A673 (cell line): ENCODE measurements around the gene ATP9A.

ENCODE experiments used
- EZH2 ChIP-seq: fragments of 200-600 bp; sonication (generic); IDR thresholded peaks from 2 replicates; pipeline ENCODE4 v1.6.1; 2017; ENCODE audit warnings: borderline replicate concordance, low read depth, mild to moderate bottlenecking, mixed read lengths, antibody characterized with exemption, low read length; ENCODE audit not compliant: poor library complexity, severe bottlenecking
- TF ChIP-seq, protein P1 (sequence below): fragments of 300-800, 200-600 bp; sonication (generic); conservative IDR thresholded peaks from 2 replicates; pipeline ENCODE4 v1.5.1; 2017; ENCODE audit warnings: low read depth, mild to moderate bottlenecking, antibody characterized with exemption, low read length, moderate library complexity, mixed read lengths

DNA sequence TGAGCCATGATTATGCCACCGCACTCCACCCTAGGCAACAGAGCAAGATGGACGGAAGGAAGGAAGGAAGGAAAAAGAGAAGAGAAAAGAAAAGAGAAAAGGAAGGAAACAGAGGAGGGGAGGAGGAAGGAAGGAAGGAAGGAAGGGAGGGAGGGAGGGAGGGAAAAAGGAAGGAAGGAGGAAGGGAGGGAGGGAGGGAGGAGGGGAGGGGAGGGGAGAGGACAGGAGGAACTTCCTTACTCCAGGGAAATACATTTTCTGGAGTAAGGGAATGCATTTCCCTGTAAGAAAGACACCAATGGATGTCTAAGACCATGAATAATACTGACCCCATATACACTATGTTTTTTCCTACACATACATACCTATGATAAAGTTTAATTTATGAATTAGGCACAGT, 132.5 kb downstream of the ATP9A start:
- TF ChIP-seq, protein P1, sequence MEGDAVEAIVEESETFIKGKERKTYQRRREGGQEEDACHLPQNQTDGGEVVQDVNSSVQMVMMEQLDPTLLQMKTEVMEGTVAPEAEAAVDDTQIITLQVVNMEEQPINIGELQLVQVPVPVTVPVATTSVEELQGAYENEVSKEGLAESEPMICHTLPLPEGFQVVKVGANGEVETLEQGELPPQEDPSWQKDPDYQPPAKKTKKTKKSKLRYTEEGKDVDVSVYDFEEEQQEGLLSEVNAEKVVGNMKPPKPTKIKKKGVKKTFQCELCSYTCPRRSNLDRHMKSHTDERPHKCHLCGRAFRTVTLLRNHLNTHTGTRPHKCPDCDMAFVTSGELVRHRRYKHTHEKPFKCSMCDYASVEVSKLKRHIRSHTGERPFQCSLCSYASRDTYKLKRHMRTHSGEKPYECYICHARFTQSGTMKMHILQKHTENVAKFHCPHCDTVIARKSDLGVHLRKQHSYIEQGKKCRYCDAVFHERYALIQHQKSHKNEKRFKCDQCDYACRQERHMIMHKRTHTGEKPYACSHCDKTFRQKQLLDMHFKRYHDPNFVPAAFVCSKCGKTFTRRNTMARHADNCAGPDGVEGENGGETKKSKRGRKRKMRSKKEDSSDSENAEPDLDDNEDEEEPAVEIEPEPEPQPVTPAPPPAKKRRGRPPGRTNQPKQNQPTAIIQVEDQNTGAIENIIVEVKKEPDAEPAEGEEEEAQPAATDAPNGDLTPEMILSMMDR, result no peak
- no peak for TF ChIP-seq EZH2
